ENCODE measurements around the gene OTOG.

Gene OTOG

GRCh38 chr11:17634776-17635550 is 87.9 kb downstream of the OTOG start:
- DNase-seq (ENCODE audit: low read depth): no peak

- no peak for DNase-seq (ENCODE audit: low read depth)
Measured at GRCh38 chr11:17635551-17635938, 88.5 kb downstream of the OTOG start.

- DNase-seq (ENCODE audit: low read depth): no peak
Measured at GRCh38 chr11:17636721-17637120, 89.7 kb downstream of the OTOG start.

GRCh38 chr11:17637901-17638300 is 90.8 kb downstream of the OTOG start:
- DNase-seq (ENCODE audit: low read depth): no peak

- DNase-seq (ENCODE audit: low read depth): no peak
Measured at GRCh38 chr11:17638311-17638710, 91.3 kb downstream of the OTOG start.

- DNase-seq (ENCODE audit: low read depth): no peak
Measured at GRCh38 chr11:17639091-17639490, 92.0 kb downstream of the OTOG start.

- no peak for DNase-seq (ENCODE audit: low read depth)
Measured at GRCh38 chr11:17639781-17640180, 92.7 kb downstream of the OTOG start.

- no peak for DNase-seq (ENCODE audit: low read depth)
Measured at GRCh38 chr11:17640493-17641164, 93.6 kb downstream of the OTOG start.

- no peak for DNase-seq (ENCODE audit: low read depth)
Measured at GRCh38 chr11:17641792-17642350, 94.8 kb downstream of the OTOG start.

- no peak for DNase-seq (ENCODE audit: low read depth)
Measured at GRCh38 chr11:17642370-17642769, 95.3 kb downstream of the OTOG start.

- DNase-seq (ENCODE audit: low read depth): no peak
Measured at GRCh38 chr11:17642980-17643379, 95.9 kb downstream of the OTOG start.

- no peak for DNase-seq (ENCODE audit: low read depth)
Measured at GRCh38 chr11:17643506-17644405, 96.7 kb downstream of the OTOG start.

- no peak for DNase-seq (ENCODE audit: low read depth)
Measured at GRCh38 chr11:17645190-17645970, 98.3 kb downstream of the OTOG start.

GRCh38 chr11:17646451-17647145 is 99.5 kb downstream of the OTOG start:
- DNase-seq (ENCODE audit: low read depth): no peak

GRCh38 chr11:17648528-17648927 is 101.5 kb downstream of the OTOG start:
- DNase-seq (ENCODE audit: low read depth): no peak

- no peak for DNase-seq (ENCODE audit: low read depth)
Measured at GRCh38 chr11:17649261-17649660, 102.2 kb downstream of the OTOG start.

GRCh38 chr11:17649696-17650095 is 102.6 kb downstream of the OTOG start:
- no peak for DNase-seq (ENCODE audit: low read depth)

GRCh38 chr11:17650127-17650911 is 103.3 kb downstream of the OTOG start:
- no peak for DNase-seq (ENCODE audit: low read depth)

GRCh38 chr11:17651061-17651460 is 104.0 kb downstream of the OTOG start:
- DNase-seq (ENCODE audit: low read depth): no peak

GRCh38 chr11:17651681-17652080 is 104.6 kb downstream of the OTOG start:
- DNase-seq (ENCODE audit: low read depth): no peak
